GM12878 (cell line): ENCODE measurements around the gene CEP128.

Experiments used
- CREB1 ChIP-seq: IDR thresholded peaks from 2 replicates; pipeline ENCODE4 v1.6.1; 2012; ENCODE audit warnings: low read depth, mild to moderate bottlenecking, inconsistent platforms
- CTCF ChIP-seq, 3 experiments: IDR thresholded peaks in 2 of 3; conservative IDR thresholded peaks in 1 of 3; 2 replicates each; pipeline ENCODE4 v1.5.1; 2011; ENCODE audit warnings: low read depth in 3 of 3, low read length in 3 of 3, mild to moderate bottlenecking in 3 of 3, control low read depth in 2 of 3, moderate library complexity in 2 of 3, inconsistent platforms in 1 of 3, mixed read lengths in 1 of 3; ENCODE audit not compliant: control insufficient read depth in 2 of 3, insufficient read depth in 1 of 3; ENCODE audit errors: extremely low read depth in 1 of 3
- POLR2AphosphoS5 ChIP-seq: IDR thresholded peaks from 2 replicates; pipeline ENCODE4 v1.6.1; 2011; ENCODE audit warnings: mild to moderate bottlenecking, low read length, inconsistent platforms
- RAD21 ChIP-seq: IDR thresholded peaks from 2 replicates; pipeline ENCODE4 v1.6.1; 2011; ENCODE audit warnings: mild to moderate bottlenecking, low read depth, low read length, moderate library complexity; ENCODE audit not compliant: insufficient read depth
- REST ChIP-seq: IDR thresholded peaks from 2 replicates; pipeline ENCODE4 v1.6.1; 2012; ENCODE audit warnings: mild to moderate bottlenecking, low read depth, low read length
- ZNF207 ChIP-seq: fragments of 450-650 bp; IDR thresholded peaks from 2 replicates; pipeline ENCODE4 v1.6.1; 2014; ENCODE audit warnings: antibody characterized with exemption, mild to moderate bottlenecking, borderline replicate concordance

DNA sequence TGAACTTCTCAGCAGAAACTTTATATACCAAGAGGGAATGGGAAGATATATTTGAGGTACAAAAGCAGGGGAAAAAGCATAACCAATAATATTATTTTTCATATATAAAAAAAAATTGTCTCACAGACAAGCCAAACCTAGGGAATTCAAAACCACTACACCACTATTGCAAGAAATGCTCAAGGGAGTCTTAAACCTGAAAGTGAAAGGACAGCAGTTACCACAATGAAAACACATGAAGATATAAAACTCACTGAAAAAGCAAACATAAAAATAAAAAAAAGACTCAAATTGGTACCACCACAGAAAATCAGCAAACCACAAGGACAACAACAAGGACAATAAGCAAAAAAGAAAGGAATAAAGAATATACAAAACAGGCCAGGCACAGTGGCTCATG, 131.9 kb downstream of the CEP128 start:
- TF ChIP-seq POLR2AphosphoS5 (no peak), CTCF (IDR thresholded peaks at IDR 0.05 in 2 of 3, conservative IDR thresholded peaks at IDR 0.05 in 1 of 3; ENCODE audit: control insufficient read depth in 2 of 3, extremely low read depth in 1 of 3, insufficient read depth in 1 of 3, low read depth in 3 of 3, low read length in 3 of 3) (no peak), CREB1 (no peak), ZNF207 (no peak), RAD21 (no peak), REST (no peak)
